Endothelial cell of umbilical vein (primary cell): Measurements from ENCODE around the gene PSD2. TPM values are rescaled to one million over a fixed set of nuclear protein-coding genes. Genes with fewer than 3 reads are reported as not detected.

Experiments used
- BruUV-seq: library from RNA; stranded (reverse); fragments of 400-500 nt; replicated peaks from 2 replicates; lab custom pipeline; 2021; lab: Mats Ljungman, UMichigan
- CTCF ChIA-PET: fragments of 300-600, 350-600 bp; sonication (Branson Sonifier 250); formaldehyde crosslinking; loops from one replicate; lab custom pipeline; 2021; ENCODE audit warnings: antibody characterized with exemption, inconsistent platforms; lab: Charles Lee
- POLR2A ChIA-PET: fragments of 300-600, 350-600 bp; sonication (Branson Sonifier 250); formaldehyde crosslinking; loops from one replicate; lab custom pipeline; 2021; ENCODE audit warnings: antibody characterized with exemption, inconsistent platforms; lab: Charles Lee
- DNase-seq: peaks from one replicate; pipeline ENCODE4 v3.0.0-alpha.2; 2011; ENCODE audit warnings: low read depth, low spot score
- FAIRE-seq: peaks from 2 replicates; lab custom pipeline; 2011; peaks lifted over from hg19 to GRCh38; lab: Jason Lieb, UNC
- H2AFZ ChIP-seq: 2 replicates; pipeline ENCODE4 v1.6.0; 2012; ENCODE audit warnings: low read depth, low read length, control low read depth, inconsistent platforms
- H3K27ac ChIP-seq: 2 replicates; pipeline ENCODE4 v1.5.1; 2011; ENCODE audit warnings: low read depth, mild to moderate bottlenecking, control low read depth, low read length, moderate library complexity; ENCODE audit not compliant: insufficient read depth
- H3K27me3 ChIP-seq, 2 experiments: 2 replicates each; pipeline versions ENCODE4 v1.6.0 to v1.6.1; 2011; ENCODE audit warnings: low read length in 2 of 2, mixed read lengths in 1 of 2; ENCODE audit not compliant: control insufficient read depth in 2 of 2, insufficient read depth in 2 of 2
- H3K36me3 ChIP-seq, 2 experiments: 2 replicates in 1 of 2; 3 replicates in 1 of 2; pipeline ENCODE4 v1.5.1; 2011; ENCODE audit warnings: low read length in 2 of 2, mild to moderate bottlenecking in 1 of 2, moderate library complexity in 1 of 2; ENCODE audit not compliant: control insufficient read depth in 2 of 2, insufficient read depth in 2 of 2; ENCODE audit errors: extremely low read depth in 1 of 2
- H3K4me1 ChIP-seq: 3 replicates; pipeline ENCODE4 v1.5.1; 2011; ENCODE audit warnings: mild to moderate bottlenecking, low read length; ENCODE audit not compliant: control insufficient read depth, insufficient read depth; ENCODE audit errors: extremely low read depth
- H3K4me2 ChIP-seq: 2 replicates; pipeline ENCODE4 v1.6.1; 2011; ENCODE audit warnings: low read length, control low read depth, mixed read lengths; ENCODE audit not compliant: insufficient read depth
- H3K4me3 ChIP-seq, 3 experiments: fragments of 200-600 bp in 1 of 3; sonication (generic), shearing (Covaris generic) in 1 of 3; replicated peaks in 1 of 3; 2 replicates each; pipeline ENCODE4 v1.5.1; 2011 to 2016; ENCODE audit warnings: control low read depth in 3 of 3, low read length in 3 of 3, mild to moderate bottlenecking in 2 of 3, inconsistent platforms in 1 of 3, low read depth in 1 of 3, moderate library complexity in 1 of 3; ENCODE audit not compliant: insufficient read depth in 1 of 3
- H3K79me2 ChIP-seq: 2 replicates; pipeline ENCODE4 v1.6.0; 2012; ENCODE audit warnings: low read length, inconsistent platforms; ENCODE audit not compliant: control insufficient read depth, insufficient read depth
- H3K9ac ChIP-seq: replicated peaks from 2 replicates; pipeline ENCODE3; 2011; ENCODE audit warnings: low read length, control low read depth; ENCODE audit not compliant: insufficient read depth; ENCODE audit errors: extremely low read depth
- H3K9me1 ChIP-seq: replicated peaks from 3 replicates; pipeline ENCODE4 v1.6.0; 2011; ENCODE audit warnings: mild to moderate bottlenecking, low read length; ENCODE audit not compliant: control insufficient read depth, insufficient read depth; ENCODE audit errors: extremely low read depth
- H3K9me3 ChIP-seq: replicated peaks from 2 replicates; pipeline ENCODE4 v1.5.1; 2012; ENCODE audit warnings: low read length, inconsistent platforms; ENCODE audit not compliant: control insufficient read depth, insufficient read depth
- H4K20me1 ChIP-seq: replicated peaks from 2 replicates; pipeline ENCODE3; 2011; ENCODE audit warnings: mild to moderate bottlenecking, low read length; ENCODE audit not compliant: control insufficient read depth, insufficient read depth; ENCODE audit errors: extremely low read depth
- EZH2 ChIP-seq: IDR thresholded peaks from 2 replicates; pipeline ENCODE4 v1.6.1; 2012; ENCODE audit warnings: borderline replicate concordance, low read depth, mild to moderate bottlenecking, moderate library complexity, low read length, inconsistent platforms; ENCODE audit not compliant: severe bottlenecking
- FOS ChIP-seq: IDR thresholded peaks from 2 replicates; pipeline ENCODE4 v1.6.1; 2011; ENCODE audit warnings: mild to moderate bottlenecking, low read length, moderate library complexity, borderline replicate concordance; ENCODE audit not compliant: insufficient read depth
- GATA2 ChIP-seq: IDR thresholded peaks from 2 replicates; pipeline ENCODE4 v1.7.0; 2011; ENCODE audit warnings: low read depth, mild to moderate bottlenecking, moderate library complexity, mixed read lengths, low read length; ENCODE audit not compliant: insufficient read length, insufficient read depth
- JUN ChIP-seq: IDR thresholded peaks from 2 replicates; pipeline ENCODE4 v1.6.1; 2011; ENCODE audit warnings: borderline replicate concordance, low read depth; ENCODE audit not compliant: insufficient read length, insufficient read depth
- MYC ChIP-seq: IDR thresholded peaks from one replicate; pipeline ENCODE4 v1.6.1; 2011; ENCODE audit warnings: mild to moderate bottlenecking, low read depth, low read length
- POLR2A ChIP-seq: IDR thresholded peaks from 2 replicates; pipeline ENCODE4 v1.6.1; 2012; ENCODE audit warnings: low read depth, mild to moderate bottlenecking, control low read depth, low read length
- POLR2AphosphoS5 ChIP-seq: IDR thresholded peaks from 2 replicates; pipeline ENCODE4 v1.6.1; 2012; ENCODE audit warnings: low read depth, mild to moderate bottlenecking, control low read depth, low read length, moderate library complexity; ENCODE audit not compliant: insufficient read depth
- dilution Hi-C: fragments of 300-500 bp; cut with MboI; formaldehyde crosslinking; loops from one replicate; pipeline ENCODE4 v1.15.0; 2019; ENCODE audit warnings: low sequenced_read_pairs; ENCODE audit not compliant: extremely low pct_ligation_motif_present
- intact Hi-C: fragments of 100-400 bp; cut with micrococcal nuclease; formaldehyde crosslinking; loops from one replicate; pipeline ENCODE4 v1.10.0; 2022
- polyA plus RNA-seq, 4 experiments: library from polyadenylated mRNA; depleted of rRNA in 3 of 4; stranded (reverse) in 3 of 4; unstranded in 1 of 4; fragments of >200 nt; gene quantifications; 2 replicates each; pipeline versions ENCODE4 v1.2.1 to v1.2.3, GENCODE V29; 2011 to 2012; ENCODE audit warnings: missing spikeins in 1 of 4
- total RNA-seq: library from RNA; stranded (reverse); gene quantifications from 2 replicates; pipeline ENCODE4 v1.2.3, GENCODE V29; 2021
- TF ChIP-seq, protein P1 (sequence below): IDR thresholded peaks from 2 replicates; pipeline ENCODE4 v1.6.1; 2011; ENCODE audit not compliant: insufficient read depth, insufficient read length
- TF ChIP-seq, protein P2 (sequence below), 2 donors: IDR thresholded peaks; 1 replicate in 1 of 2; 2 replicates in 1 of 2; pipeline ENCODE4 v1.5.1; 2011; ENCODE audit warnings: low read length in 2 of 2, mild to moderate bottlenecking in 2 of 2, moderate library complexity in 2 of 2, control low read depth in 1 of 2, inconsistent platforms in 1 of 2, low read depth in 1 of 2; ENCODE audit not compliant: insufficient read depth in 1 of 2; ENCODE audit errors: extremely low read depth in 1 of 2

The PSD2 gene
- total and polyA plus RNA-seq, 2 donors (not counting 3 experiments of a cell fraction or from before 2014, with no cell fraction given) = not detected

DNA sequence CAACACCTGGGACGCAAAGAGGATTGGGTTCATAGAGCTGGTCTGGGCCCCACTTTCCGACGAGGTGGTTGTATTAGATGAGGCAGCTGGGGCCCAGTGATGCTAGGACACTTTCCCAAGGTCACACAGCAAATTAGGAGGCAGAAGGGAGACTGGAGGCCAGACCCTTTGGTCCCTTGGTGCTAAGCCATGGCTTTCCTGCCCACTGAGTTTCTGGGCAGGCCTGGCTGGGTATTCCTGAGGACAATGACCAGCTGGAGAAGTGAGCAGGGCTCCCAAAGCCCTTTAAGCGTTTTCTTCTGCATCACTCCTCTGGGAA lies 66.2 kb downstream of the PSD2 start:
- Histone ChIP-seq H3K27ac (no peak overlapping the region), H3K36me3 (no peaks in the 10 kb centered on the region), H3K27me3 (peaks cover 3 to 11% of the 10 kb centered on the region in 2 experiments), H3K9me3 (no peaks in the 10 kb centered on the region), H2AFZ (no peak overlapping the region), H3K9me1 (no peaks in the 10 kb centered on the region), H3K79me2 (no peaks in the 10 kb centered on the region), H3K4me1 (no peaks in the 10 kb centered on the region), H4K20me1 (no peaks in the 10 kb centered on the region), H3K9ac (no peak overlapping the region), H3K4me3 (no peak overlapping the region), H3K4me2 (no peak overlapping the region)
- intact Hi-C loops = loop anchor here (5.0 kb wide), 1 partner anchor 295 kb away; no protein-coding TSS in a partner anchor
- BruUV-seq = no TSS peak
- TF ChIP-seq, protein P1, sequence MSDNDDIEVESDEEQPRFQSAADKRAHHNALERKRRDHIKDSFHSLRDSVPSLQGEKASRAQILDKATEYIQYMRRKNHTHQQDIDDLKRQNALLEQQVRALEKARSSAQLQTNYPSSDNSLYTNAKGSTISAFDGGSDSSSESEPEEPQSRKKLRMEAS = no peak
- TF ChIP-seq EZH2 (no peak), JUN (no peak), GATA2 (no peak), FOS (no peak), POLR2AphosphoS5 (no peak), POLR2A (no peak), MYC (no peak)
- TF ChIP-seq, protein P2, sequence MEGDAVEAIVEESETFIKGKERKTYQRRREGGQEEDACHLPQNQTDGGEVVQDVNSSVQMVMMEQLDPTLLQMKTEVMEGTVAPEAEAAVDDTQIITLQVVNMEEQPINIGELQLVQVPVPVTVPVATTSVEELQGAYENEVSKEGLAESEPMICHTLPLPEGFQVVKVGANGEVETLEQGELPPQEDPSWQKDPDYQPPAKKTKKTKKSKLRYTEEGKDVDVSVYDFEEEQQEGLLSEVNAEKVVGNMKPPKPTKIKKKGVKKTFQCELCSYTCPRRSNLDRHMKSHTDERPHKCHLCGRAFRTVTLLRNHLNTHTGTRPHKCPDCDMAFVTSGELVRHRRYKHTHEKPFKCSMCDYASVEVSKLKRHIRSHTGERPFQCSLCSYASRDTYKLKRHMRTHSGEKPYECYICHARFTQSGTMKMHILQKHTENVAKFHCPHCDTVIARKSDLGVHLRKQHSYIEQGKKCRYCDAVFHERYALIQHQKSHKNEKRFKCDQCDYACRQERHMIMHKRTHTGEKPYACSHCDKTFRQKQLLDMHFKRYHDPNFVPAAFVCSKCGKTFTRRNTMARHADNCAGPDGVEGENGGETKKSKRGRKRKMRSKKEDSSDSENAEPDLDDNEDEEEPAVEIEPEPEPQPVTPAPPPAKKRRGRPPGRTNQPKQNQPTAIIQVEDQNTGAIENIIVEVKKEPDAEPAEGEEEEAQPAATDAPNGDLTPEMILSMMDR (IDR thresholded peaks at IDR 0.05; ENCODE audit: extremely low read depth in 1 of 2, insufficient read depth in 1 of 2, low read depth in 1 of 2, low read length in 2 of 2) = no peak
- DNase-seq = no peak
- ChIA-PET CTCF (interaction anchor here (1.5 to 6.4 kb wide), 4 partner anchors 70 to 107 kb away, joined by 5 to 95 read pairs (median 19); no protein-coding TSS in a partner anchor), POLR2A (no interaction called here)
- FAIRE-seq = no peak
- dilution Hi-C loops = no loop called here
